Tongue (tissue), 2 donors: ENCODE data around the gene FAM171A1. TPM values are rescaled to one million over a fixed set of nuclear protein-coding genes. Genes with fewer than 3 reads are reported as not detected.
"Not testable (repeated sequence)": the region's sequence is repeated elsewhere in the genome, so short reads cannot be mapped to it uniquely, and the experiment has no call there.

Source experiments
- DNase-seq: peaks from one replicate; pipeline ENCODE4 v3.0.0-alpha.2; 2015
- total RNA-seq: library from RNA; depleted of rRNA; stranded (reverse); fragments of >200 nt; gene quantifications from one replicate; pipeline ENCODE4 v1.2.3, GENCODE V29; 2014

Gene FAM171A1
- total RNA-seq, 1 donor from 2014 or later, result 15.4 TPM

- no peak for DNase-seq
Observed at GRCh38 chr10:15280974-15281373, 90.1 kb downstream of the FAM171A1 start.

GRCh38 chr10:15280462-15280861 lies 90.6 kb downstream of the FAM171A1 start:
- DNase-seq, result no peak

- DNase-seq, result no peak
Observed at GRCh38 chr10:15279236-15279635, 91.9 kb downstream of the FAM171A1 start.

GRCh38 chr10:15278786-15279185 lies 92.3 kb downstream of the FAM171A1 start:
- no peak for DNase-seq

GRCh38 chr10:15276039-15276438 lies 95.0 kb downstream of the FAM171A1 start:
- DNase-seq, result not testable (repeated sequence)

GRCh38 chr10:15269838-15270237 lies 101.3 kb downstream of the FAM171A1 start:
- not testable (repeated sequence) for DNase-seq

GRCh38 chr10:15267496-15267895 lies 103.6 kb downstream of the FAM171A1 start:
- DNase-seq, result no peak

- no peak for DNase-seq
Observed at GRCh38 chr10:15266117-15266516, 105.0 kb downstream of the FAM171A1 start.

- no peak for DNase-seq
Observed at GRCh38 chr10:15265558-15265957, 105.5 kb downstream of the FAM171A1 start.

GRCh38 chr10:15265056-15265455 lies 106.0 kb downstream of the FAM171A1 start:
- DNase-seq, result peak; percentile 59

- no peak for DNase-seq
Observed at GRCh38 chr10:15263657-15264323, 107.3 kb downstream of the FAM171A1 start.

GRCh38 chr10:15262036-15262713 lies 108.9 kb downstream of the FAM171A1 start:
- DNase-seq, result peak; percentile 75

GRCh38 chr10:15259136-15259535 lies 112.0 kb downstream of the FAM171A1 start:
- no peak for DNase-seq

- DNase-seq, result no peak
Observed at GRCh38 chr10:15258255-15258654, 112.8 kb downstream of the FAM171A1 start.

GRCh38 chr10:15255961-15256360 lies 115.1 kb downstream of the FAM171A1 start:
- no peak for DNase-seq

GRCh38 chr10:15254808-15255648 lies 116.1 kb downstream of the FAM171A1 start:
- DNase-seq, result no peak

GRCh38 chr10:15253951-15254807 lies 116.9 kb downstream of the FAM171A1 start:
- DNase-seq, result no peak

- DNase-seq, result no peak
Observed at GRCh38 chr10:15252396-15252795, 118.7 kb downstream of the FAM171A1 start.

GRCh38 chr10:15251791-15252380 lies 119.2 kb downstream of the FAM171A1 start:
- no peak for DNase-seq

GRCh38 chr10:15245530-15245929 lies 125.6 kb downstream of the FAM171A1 start:
- no peak for DNase-seq

- no peak for DNase-seq
Observed at GRCh38 chr10:15244635-15245197, 126.4 kb downstream of the FAM171A1 start.
